A549 (cell line): ENCODE data around the gene LMBR1. TPM values are rescaled to one million over a fixed set of nuclear protein-coding genes. Genes with fewer than 3 reads are reported as not detected.
"Not testable (repeated sequence)": the region's sequence is repeated elsewhere in the genome, so short reads cannot be mapped to it uniquely, and the experiment has no call there.

Source experiments
- ATAC-seq, 2 experiments: fragments of 200-7000 bp in 1 of 2; fragments of >200 bp in 1 of 2; cut with Nextera tagmentation in 1 of 2; cut with Tn5 transposase in 1 of 2; 3 replicates each; pipeline versions ENCODE4 v1.8.0 to v1.9.1; 2018 to 2020; ENCODE audit warnings: mild to moderate bottlenecking in 1 of 2, moderate library complexity in 1 of 2
- CTCF ChIA-PET: fragments of 300-600 bp; sonication (Branson Sonifier 250); formaldehyde crosslinking; extraction: SDS; loops from one replicate; lab custom pipeline; 2021; ENCODE audit warnings: antibody characterized with exemption, inconsistent platforms; lab: Yijun Ruan, JAX
- POLR2A ChIA-PET: fragments of 350-600 bp; formaldehyde crosslinking; extraction: SDS; loops from one replicate; lab custom pipeline; 2021; ENCODE audit warnings: antibody characterized with exemption, inconsistent platforms; lab: Yijun Ruan, JAX
- DNase-seq, 2 experiments: peaks; one replicate each; pipeline versions ENCODE4 v3.0.0 to v3.0.0-alpha.2; 2011 to 2016; ENCODE audit warnings: low read depth in 1 of 2, low spot score in 1 of 2
- FAIRE-seq: peaks from 2 replicates; lab custom pipeline; 2011; peaks lifted over from hg19 to GRCh38; lab: Jason Lieb, UNC
- H3K27ac ChIP-seq, 2 experiments: fragments of >200 bp; sonication (Bioruptor Twin); formaldehyde crosslinking; 3 replicates each; pipeline ENCODE4 v1.5.1; 2016 to 2017
- H3K4me1 ChIP-seq: fragments of >200 bp; sonication (Bioruptor Twin); formaldehyde crosslinking; 3 replicates; pipeline ENCODE4 v1.6.1; 2016
- H3K4me2 ChIP-seq: fragments of >200 bp; sonication (Bioruptor Twin); formaldehyde crosslinking; 3 replicates; pipeline ENCODE4 v1.6.1; 2016
- H3K4me3 ChIP-seq: fragments of >200 bp; sonication (Bioruptor Twin); formaldehyde crosslinking; 3 replicates; pipeline ENCODE4 v1.5.1; 2016
- H3K9me3 ChIP-seq: fragments of >200 bp; sonication (Bioruptor Twin); formaldehyde crosslinking; 3 replicates; pipeline ENCODE4 v1.6.1; 2016
- HOXB13 ChIP-seq: fragments of 250-450 bp; sonication (Bioruptor Pico); IDR thresholded peaks from 2 replicates; pipeline ENCODE4 v1.5.0; 2020; ENCODE audit warnings: low read depth, mild to moderate bottlenecking, moderate library complexity
- HOXB5 ChIP-seq: fragments of 250-450 bp; sonication (Bioruptor Pico); IDR thresholded peaks from 2 replicates; pipeline ENCODE4 v1.5.0; 2020; ENCODE audit warnings: mild to moderate bottlenecking, moderate library complexity
- JUN ChIP-seq, 2 experiments: fragments of >200 bp; sonication (Bioruptor Twin); formaldehyde crosslinking; IDR thresholded peaks; 2 replicates in 1 of 2; 3 replicates in 1 of 2; pipeline ENCODE4 v1.6.1; 2016 to 2017
- JUNB ChIP-seq: fragments of >200 bp; sonication (Bioruptor Twin); formaldehyde crosslinking; IDR thresholded peaks from 2 replicates; pipeline ENCODE4 v1.6.1; 2016
- KDM5A ChIP-seq: fragments of 200-600 bp; sonication (generic); IDR thresholded peaks from 2 replicates; pipeline ENCODE4 v1.6.1; 2016; ENCODE audit warnings: antibody characterized with exemption, mild to moderate bottlenecking
- MAFK ChIP-seq: fragments of 450-650 bp; IDR thresholded peaks from 2 replicates; pipeline ENCODE4 v1.6.1; 2014; ENCODE audit not compliant: partially characterized antibody
- MAZ ChIP-seq: fragments of 150-350 bp; IDR thresholded peaks from 2 replicates; pipeline ENCODE4 v1.6.1; 2014; ENCODE audit warnings: antibody characterized with exemption, low read depth, low read length, borderline replicate concordance
- NPAS2 ChIP-seq: fragments of 250-450 bp; sonication (Bioruptor Pico); IDR thresholded peaks from 2 replicates; pipeline ENCODE4 v1.8.0; 2022; ENCODE audit warnings: mild to moderate bottlenecking, moderate library complexity, borderline replicate concordance
- PHF8 ChIP-seq: fragments of 200-600 bp; sonication (generic); IDR thresholded peaks from 2 replicates; pipeline ENCODE4 v1.6.1; 2016; ENCODE audit warnings: low read depth, mild to moderate bottlenecking, antibody characterized with exemption, moderate library complexity, borderline replicate concordance
- POLR2AphosphoS2 ChIP-seq: conservative IDR thresholded peaks from 2 replicates; pipeline ENCODE4 v1.6.1; 2012; ENCODE audit warnings: low read length, improper control_type of control experiment, inconsistent platforms
- RCOR1 ChIP-seq: fragments of 150-350 bp; IDR thresholded peaks from 2 replicates; pipeline ENCODE4 v1.6.1; 2014; ENCODE audit warnings: antibody characterized with exemption, low read length, low read depth
- RFX5 ChIP-seq: fragments of 450-650 bp; IDR thresholded peaks from 2 replicates; pipeline ENCODE4 v1.7.1; 2014; ENCODE audit warnings: antibody characterized with exemption, mild to moderate bottlenecking, moderate library complexity
- RNF2 ChIP-seq: fragments of 200-600 bp; sonication (generic); IDR thresholded peaks from 2 replicates; pipeline ENCODE4 v1.6.1; 2016; ENCODE audit warnings: low read depth, mild to moderate bottlenecking, antibody characterized with exemption, moderate library complexity, borderline replicate concordance
- SREBF2 ChIP-seq: fragments of 450-650 bp; IDR thresholded peaks from 2 replicates; pipeline ENCODE4 v1.6.1; 2014; ENCODE audit warnings: mild to moderate bottlenecking, moderate library complexity
- ZNF302 ChIP-seq: fragments of 250-450 bp; sonication (Bioruptor Pico); IDR thresholded peaks from 2 replicates; pipeline ENCODE4 v1.9.0; 2021; ENCODE audit warnings: inconsistent platforms, mild to moderate bottlenecking, moderate library complexity
- WGBS: methylation state at CpG from one replicate; pipeline ENCODE4 v1.1.6; 2017; ENCODE audit errors: missing lambda C conversion rate; 5-methylcytosine and 5-hydroxymethylcytosine counted together
- polyA plus RNA-seq, 4 experiments: library from polyadenylated mRNA; depleted of rRNA in 3 of 4; stranded (reverse); fragments of >200 nt; fragmentation: RNase III in 1 of 4; extraction: RNeasy Plus Mini Kit Qiagen cat#74134 plus additional on column Dnase treatment in 1 of 4; gene quantifications; 2 replicates in 3 of 4; 3 replicates in 1 of 4; pipeline ENCODE4 v1.2.3, GENCODE V29; 2011 to 2017
- TF ChIP-seq, protein P1 (sequence below): fragments of >200 bp; sonication (Bioruptor Twin); formaldehyde crosslinking; IDR thresholded peaks from 3 replicates; pipeline ENCODE4 v1.6.1; 2016
- TF ChIP-seq, protein P2 (sequence below): fragments of 150-350 bp; IDR thresholded peaks from 2 replicates; pipeline ENCODE4 v1.6.1; 2014; ENCODE audit warnings: low read depth, mild to moderate bottlenecking, low read length

Gene LMBR1
- polyA plus RNA-seq, 2 of the 4 experiments (the other 2 are of a cell fraction): 33.2 to 42.3 TPM

DNA sequence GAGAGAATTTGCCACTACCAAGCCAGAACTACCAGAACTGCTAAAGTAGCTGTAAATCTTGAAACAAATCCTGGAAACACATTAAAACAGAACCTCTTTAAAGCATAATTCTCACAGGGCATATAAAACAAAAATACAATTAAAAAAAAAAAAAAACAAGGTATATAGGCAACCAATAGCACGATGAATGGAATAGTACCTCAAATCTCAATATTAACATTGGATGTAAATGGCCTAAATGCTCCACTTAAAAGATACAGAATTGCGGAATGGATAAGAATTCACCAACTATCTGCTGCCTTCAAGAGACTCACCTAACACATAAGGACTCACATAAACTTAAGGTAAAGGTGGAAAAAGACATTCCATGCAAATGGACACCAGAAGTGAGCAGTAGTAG lies 17.2 kb downstream of the LMBR1 start:
- WGBS: 94% methylated on average over 2 of the region's 2 CpGs

DNA sequence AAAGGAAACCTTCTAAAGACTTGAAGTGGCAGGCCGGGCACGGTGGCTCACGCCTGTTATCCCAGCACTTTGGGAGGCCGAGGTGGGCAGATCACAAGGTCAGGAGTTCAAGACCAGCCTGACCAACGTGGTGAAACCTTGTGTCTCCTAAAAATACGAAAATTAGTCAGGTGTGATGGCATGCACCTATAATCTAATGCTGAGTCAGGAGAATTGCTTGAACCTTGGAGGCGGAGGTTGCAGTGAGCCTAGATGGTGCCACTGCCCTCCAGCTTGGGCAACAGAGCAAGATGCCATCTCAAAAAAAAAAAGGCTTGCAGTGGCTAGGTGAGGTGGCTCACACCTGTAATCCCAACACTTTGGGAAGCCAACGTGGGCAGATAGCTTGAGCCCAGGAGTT lies 24.6 kb downstream of the LMBR1 start:
- ATAC-seq, POLR2A ChIA-PET, CTCF ChIA-PET, DNase-seq, FAIRE-seq, H3K4me1 ChIP-seq: not testable (repeated sequence)
- WGBS: 97% methylated on average over 8 of the region's 8 CpGs
- peak; percentile 78 for TF ChIP-seq MAFK
- TF ChIP-seq, all 56 proteins: peak for 1; not testable (repeated sequence) for 55
- H3K9me3 ChIP-seq, H3K4me2 ChIP-seq, H3K4me3 ChIP-seq, H3K27ac ChIP-seq: not testable (repeated sequence)

More for the DNA sequence above, 17.2 kb downstream of the LMBR1 start:
- Histone ChIP-seq H3K4me3 (no peak overlapping the region), H3K4me1 (no peaks in the 10 kb centered on the region), H3K4me2 (no peak overlapping the region), H3K27ac (no peak overlapping the region), H3K9me3 (no peaks in the 10 kb centered on the region)
- CTCF ChIA-PET: interaction anchor here (0.9 kb wide), 1 partner anchor 18 kb away, joined by 3 read pairs; no protein-coding TSS in a partner anchor
- no peak for TF ChIP-seq NPAS2 (CRISPR knock-in tag)
- no peak for FAIRE-seq
- DNase-seq: no peak
- POLR2A ChIA-PET: no interaction called here
- ATAC-seq: no peak

DNA sequence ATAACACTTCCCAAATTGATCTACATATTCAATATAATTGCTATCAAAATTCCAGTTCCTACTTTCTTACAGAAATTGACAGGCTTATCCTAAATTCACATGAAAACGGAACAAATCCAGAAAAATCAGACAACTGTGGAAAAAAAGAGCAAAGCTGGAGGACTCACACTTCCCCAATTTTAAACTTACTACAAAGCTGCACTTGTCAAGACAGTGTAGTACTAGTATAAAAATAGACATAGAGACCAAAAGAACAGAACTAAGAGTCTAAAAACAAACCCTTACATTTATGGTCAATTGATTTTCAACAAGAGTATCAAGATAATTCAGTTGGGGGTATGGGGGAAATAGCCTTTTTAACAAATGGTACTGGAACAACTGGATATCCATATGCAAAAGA lies 27.5 kb downstream of the LMBR1 start:
- Histone ChIP-seq H3K4me2 (no peak overlapping the region), H3K4me1 (no peaks in the 10 kb centered on the region), H3K4me3 (no peak overlapping the region), H3K9me3 (peaks cover 11% of the 10 kb centered on the region; the same call in 1 of the 3 replicates), H3K27ac (no peak overlapping the region)
- ChIA-PET POLR2A (interaction anchor here (0.7 kb wide), 1 partner anchor 8 kb away, joined by 5 read pairs; no protein-coding TSS in a partner anchor), CTCF (no interaction called here)
- ATAC-seq: no peak
- TF ChIP-seq ZNF302 (CRISPR knock-in tag) (no peak), SREBF2 (no peak), HOXB5 (CRISPR knock-in tag) (no peak), PHF8 (no peak)
- no peak for FAIRE-seq
- no peak for DNase-seq
- WGBS: 58% methylated on average over 1 of the region's 1 CpG

DNA sequence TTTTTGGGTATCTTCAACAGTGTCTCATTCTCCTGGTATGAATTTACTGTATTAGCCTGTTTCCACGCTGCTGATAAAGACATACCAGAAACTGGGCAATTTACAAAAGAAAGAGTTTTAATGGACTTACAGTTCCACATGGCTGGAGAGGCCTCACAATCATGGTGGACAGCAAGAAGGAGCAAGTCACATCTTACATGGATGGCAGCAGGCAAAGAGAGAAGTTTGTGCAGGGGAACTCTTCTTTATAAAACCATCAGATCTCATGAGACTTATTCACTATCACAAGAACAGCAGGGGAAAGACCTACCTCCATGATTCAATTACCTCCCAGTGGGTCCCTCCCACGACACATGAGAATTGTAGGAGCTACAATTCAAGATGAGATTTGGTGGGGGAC lies 31.0 kb downstream of the LMBR1 start:
- DNase-seq, H3K4me3 ChIP-seq, H3K4me1 ChIP-seq, H3K4me2 ChIP-seq, ATAC-seq, H3K27ac ChIP-seq, FAIRE-seq, POLR2A ChIA-PET, CTCF ChIA-PET: not testable (repeated sequence)
- 90% methylated on average over 2 of the region's 2 CpGs for WGBS
- H3K9me3 ChIP-seq: peaks cover 17% of the 10 kb centered on the region; the same call in 2 of the 3 replicates

DNA sequence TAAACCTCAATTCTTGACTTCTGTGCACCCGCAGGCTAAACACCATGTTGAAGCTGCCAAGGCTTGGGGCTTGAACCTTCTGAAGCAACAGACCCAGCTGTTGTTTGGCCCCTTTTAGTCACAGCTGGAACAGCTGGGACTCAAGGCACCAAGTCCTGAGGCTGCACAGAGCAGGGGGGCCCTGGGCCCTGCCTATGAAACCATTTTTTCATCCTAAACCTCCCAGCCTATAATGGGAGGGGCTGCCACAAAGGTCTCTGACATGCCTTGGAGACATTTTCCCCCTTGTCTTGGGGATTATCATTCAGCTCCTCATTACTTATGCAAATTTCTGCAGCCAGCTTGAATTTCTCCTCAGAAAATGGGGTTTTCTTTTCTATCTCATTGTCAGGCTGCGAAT lies 31.8 kb downstream of the LMBR1 start:
- ATAC-seq: no peak
- DNase-seq: no peak
- CTCF ChIA-PET: interaction anchor here (0.9 to 1.1 kb wide), 2 partner anchors 8 to 32 kb away, joined by 3 read pairs; partner anchors contain the start of gene LMBR1
- no peak overlapping the region for H3K27ac ChIP-seq
- no peak overlapping the region for H3K4me2 ChIP-seq
- TF ChIP-seq ZNF302 (CRISPR knock-in tag) (no peak), MAZ (no peak), RFX5 (no peak)
- POLR2A ChIA-PET: no interaction called here
- no peaks in the 10 kb centered on the region for H3K4me1 ChIP-seq
- H3K4me3 ChIP-seq: no peak overlapping the region
- FAIRE-seq: no peak
- 91% methylated on average over 2 of the region's 2 CpGs for WGBS
- peaks cover 17% of the 10 kb centered on the region; the same call in 2 of the 3 replicates for H3K9me3 ChIP-seq

DNA sequence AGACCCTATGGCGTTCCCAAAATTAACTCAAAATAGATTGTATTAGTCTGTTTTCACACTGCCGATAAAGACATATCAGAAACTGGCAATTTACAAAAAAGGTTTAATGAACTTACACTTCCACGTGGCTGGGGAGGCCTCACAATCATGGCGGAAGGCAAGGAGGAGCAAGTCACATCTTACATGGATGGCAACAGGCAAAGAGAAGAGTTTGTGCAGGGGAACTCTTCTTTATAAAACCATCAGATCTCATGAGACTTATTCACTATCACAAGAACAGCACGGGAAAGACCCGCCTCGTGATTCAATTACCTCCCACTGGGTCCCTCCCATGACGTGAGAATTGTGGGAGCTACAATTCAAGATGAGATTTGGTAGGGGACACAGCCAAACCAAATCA lies 32.9 kb downstream of the LMBR1 start:
- POLR2A ChIA-PET, H3K4me1 ChIP-seq, H3K27ac ChIP-seq, FAIRE-seq, DNase-seq, H3K4me2 ChIP-seq, ATAC-seq, H3K4me3 ChIP-seq: not testable (repeated sequence)
- H3K9me3 ChIP-seq: peaks cover 19% of the 10 kb centered on the region
- 94% methylated on average over 8 of the region's 8 CpGs for WGBS
- CTCF ChIA-PET: interaction anchor here (0.9 to 1.1 kb wide), 2 partner anchors 10 to 33 kb away, joined by 3 read pairs; partner anchors contain the start of gene LMBR1

DNA sequence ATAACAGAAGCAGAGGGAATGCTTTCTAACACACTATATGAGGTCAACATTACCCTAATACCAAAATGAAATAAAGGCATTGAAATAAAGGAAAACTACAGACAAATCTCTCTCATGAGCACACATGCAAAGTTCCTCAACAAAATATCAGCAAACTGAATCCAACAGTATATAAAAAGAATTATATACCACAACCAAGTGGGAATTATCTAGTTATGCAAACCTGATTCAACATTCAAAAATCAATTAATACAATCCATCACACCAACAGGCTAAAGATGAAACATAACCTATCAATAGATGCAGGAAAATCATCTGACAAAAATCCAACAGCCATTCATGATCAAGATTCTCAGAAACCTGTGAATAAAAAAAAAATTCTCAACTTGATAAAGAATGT lies 34.5 kb downstream of the LMBR1 start:
- CTCF ChIA-PET: interaction anchor here (0.7 to 0.8 kb wide), 2 partner anchors 14 to 200 kb away, joined by 3 read pairs; no protein-coding TSS in a partner anchor
- FAIRE-seq: no peak
- no peak for TF ChIP-seq JUNB
- TF ChIP-seq, protein P1, sequence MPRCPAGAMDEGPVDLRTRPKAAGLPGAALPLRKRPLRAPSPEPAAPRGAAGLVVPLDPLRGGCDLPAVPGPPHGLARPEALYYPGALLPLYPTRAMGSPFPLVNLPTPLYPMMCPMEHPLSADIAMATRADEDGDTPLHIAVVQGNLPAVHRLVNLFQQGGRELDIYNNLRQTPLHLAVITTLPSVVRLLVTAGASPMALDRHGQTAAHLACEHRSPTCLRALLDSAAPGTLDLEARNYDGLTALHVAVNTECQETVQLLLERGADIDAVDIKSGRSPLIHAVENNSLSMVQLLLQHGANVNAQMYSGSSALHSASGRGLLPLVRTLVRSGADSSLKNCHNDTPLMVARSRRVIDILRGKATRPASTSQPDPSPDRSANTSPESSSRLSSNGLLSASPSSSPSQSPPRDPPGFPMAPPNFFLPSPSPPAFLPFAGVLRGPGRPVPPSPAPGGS: no peak
- no peak for TF ChIP-seq KDM5A
- TF ChIP-seq HOXB13: no peak
- no peak for TF ChIP-seq POLR2AphosphoS2
- no peak for TF ChIP-seq JUN (IDR thresholded peaks at IDR 0.05)
- no peak for TF ChIP-seq RCOR1
- TF ChIP-seq RNF2: no peak
- TF ChIP-seq, protein P2, sequence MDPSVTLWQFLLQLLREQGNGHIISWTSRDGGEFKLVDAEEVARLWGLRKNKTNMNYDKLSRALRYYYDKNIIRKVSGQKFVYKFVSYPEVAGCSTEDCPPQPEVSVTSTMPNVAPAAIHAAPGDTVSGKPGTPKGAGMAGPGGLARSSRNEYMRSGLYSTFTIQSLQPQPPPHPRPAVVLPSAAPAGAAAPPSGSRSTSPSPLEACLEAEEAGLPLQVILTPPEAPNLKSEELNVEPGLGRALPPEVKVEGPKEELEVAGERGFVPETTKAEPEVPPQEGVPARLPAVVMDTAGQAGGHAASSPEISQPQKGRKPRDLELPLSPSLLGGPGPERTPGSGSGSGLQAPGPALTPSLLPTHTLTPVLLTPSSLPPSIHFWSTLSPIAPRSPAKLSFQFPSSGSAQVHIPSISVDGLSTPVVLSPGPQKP: no peak

More for the DNA sequence above, 34.5 kb downstream of the LMBR1 start:
- DNase-seq: no peak
- POLR2A ChIA-PET: interaction anchor here (0.7 kb wide), 2 partner anchors 28 to 115 kb away, joined by 3 to 4 read pairs; no protein-coding TSS in a partner anchor
- H3K4me2 ChIP-seq: no peak overlapping the region
- H3K27ac ChIP-seq: no peak overlapping the region
- H3K4me3 ChIP-seq: no peak overlapping the region
- ATAC-seq: no peak
- H3K9me3 ChIP-seq: peaks cover 32% of the 10 kb centered on the region
- no peaks in the 10 kb centered on the region for H3K4me1 ChIP-seq
